A549 (cell line): ENCODE measurements around the gene MLX. TPM values are rescaled to one million over a fixed set of nuclear protein-coding genes. Genes with fewer than 3 reads are reported as not detected.

ENCODE experiments used
- ATAC-seq, 2 experiments: fragments of 200-7000 bp in 1 of 2; fragments of >200 bp in 1 of 2; cut with Nextera tagmentation in 1 of 2; cut with Tn5 transposase in 1 of 2; 3 replicates each; pipeline versions ENCODE4 v1.8.0 to v1.9.1; 2018 to 2020; ENCODE audit warnings: mild to moderate bottlenecking in 1 of 2, moderate library complexity in 1 of 2
- CTCF ChIA-PET: fragments of 300-600 bp; sonication (Branson Sonifier 250); formaldehyde crosslinking; extraction: SDS; loops from one replicate; lab custom pipeline; 2021; ENCODE audit warnings: antibody characterized with exemption, inconsistent platforms; lab: Yijun Ruan, JAX
- POLR2A ChIA-PET: fragments of 350-600 bp; formaldehyde crosslinking; extraction: SDS; loops from one replicate; lab custom pipeline; 2021; ENCODE audit warnings: antibody characterized with exemption, inconsistent platforms; lab: Yijun Ruan, JAX
- DNase-seq, 2 experiments: peaks; one replicate each; pipeline versions ENCODE4 v3.0.0 to v3.0.0-alpha.2; 2011 to 2016; ENCODE audit warnings: low read depth in 1 of 2, low spot score in 1 of 2
- FAIRE-seq: peaks from 2 replicates; lab custom pipeline; 2011; peaks lifted over from hg19 to GRCh38; lab: Jason Lieb, UNC
- H3K27ac ChIP-seq, 2 experiments: fragments of >200 bp; sonication (Bioruptor Twin); formaldehyde crosslinking; 3 replicates each; pipeline ENCODE4 v1.5.1; 2016 to 2017
- H3K4me1 ChIP-seq: fragments of >200 bp; sonication (Bioruptor Twin); formaldehyde crosslinking; 3 replicates; pipeline ENCODE4 v1.6.1; 2016
- H3K4me2 ChIP-seq: fragments of >200 bp; sonication (Bioruptor Twin); formaldehyde crosslinking; 3 replicates; pipeline ENCODE4 v1.6.1; 2016
- H3K4me3 ChIP-seq: fragments of >200 bp; sonication (Bioruptor Twin); formaldehyde crosslinking; 3 replicates; pipeline ENCODE4 v1.5.1; 2016
- H3K9me3 ChIP-seq: fragments of >200 bp; sonication (Bioruptor Twin); formaldehyde crosslinking; 3 replicates; pipeline ENCODE4 v1.6.1; 2016
- CEBPB ChIP-seq, 2 experiments: fragments of >200 bp in 1 of 2; sonication (Bioruptor Twin) in 1 of 2; formaldehyde crosslinking in 1 of 2; IDR thresholded peaks; 2 replicates each; pipeline ENCODE4 v1.6.1; 2012 to 2016
- ELK1 ChIP-seq: fragments of 150-350 bp; IDR thresholded peaks from 2 replicates; pipeline ENCODE4 v1.6.1; 2014; ENCODE audit warnings: low read depth, mild to moderate bottlenecking, low read length
- EP300 ChIP-seq, 2 experiments: fragments of >200 bp; sonication (Bioruptor Twin); formaldehyde crosslinking; IDR thresholded peaks; 2 replicates in 1 of 2; 3 replicates in 1 of 2; pipeline ENCODE4 v1.6.1; 2016 to 2017
- FOSB ChIP-seq: fragments of 250-450 bp; sonication (Bioruptor Pico); IDR thresholded peaks from 2 replicates; pipeline ENCODE4 v1.5.0; 2020; ENCODE audit warnings: mild to moderate bottlenecking, moderate library complexity
- FOXS1 ChIP-seq: fragments of 250-450 bp; sonication (Bioruptor Pico); IDR thresholded peaks from 2 replicates; pipeline ENCODE4 v1.5.0; 2020; ENCODE audit warnings: mild to moderate bottlenecking, moderate library complexity
- HEYL ChIP-seq: fragments of 250-450 bp; sonication (Bioruptor Pico); IDR thresholded peaks from 2 replicates; pipeline ENCODE4 v1.8.0; 2021; ENCODE audit warnings: mild to moderate bottlenecking, moderate library complexity
- HMGXB4 ChIP-seq: fragments of 250-450 bp; sonication (Bioruptor Pico); IDR thresholded peaks from 2 replicates; pipeline ENCODE4 v1.5.0; 2021; ENCODE audit warnings: mild to moderate bottlenecking, moderate library complexity, borderline replicate concordance
- HOXB13 ChIP-seq: fragments of 250-450 bp; sonication (Bioruptor Pico); IDR thresholded peaks from 2 replicates; pipeline ENCODE4 v1.5.0; 2020; ENCODE audit warnings: low read depth, mild to moderate bottlenecking, moderate library complexity
- KDM1A ChIP-seq: fragments of 200-600 bp; sonication (generic); IDR thresholded peaks from 2 replicates; pipeline ENCODE4 v1.6.1; 2016; ENCODE audit warnings: low read depth, mild to moderate bottlenecking
- POLR2A ChIP-seq: IDR thresholded peaks from 2 replicates; pipeline ENCODE4 v1.6.1; 2012; ENCODE audit warnings: mild to moderate bottlenecking, low read length
- RAD21 ChIP-seq, 2 experiments: fragments of >200 bp in 1 of 2; sonication (Bioruptor Twin) in 1 of 2; formaldehyde crosslinking in 1 of 2; IDR thresholded peaks in 1 of 2; conservative IDR thresholded peaks in 1 of 2; 2 replicates in 1 of 2; 3 replicates in 1 of 2; pipeline ENCODE4 v1.6.1; 2012 to 2018; ENCODE audit warnings: inconsistent platforms in 1 of 2
- RARB ChIP-seq: fragments of 250-450 bp; sonication (Bioruptor Pico); IDR thresholded peaks from 2 replicates; pipeline ENCODE4 v1.8.0; 2021; ENCODE audit warnings: mild to moderate bottlenecking, moderate library complexity
- RCOR1 ChIP-seq: fragments of 150-350 bp; IDR thresholded peaks from 2 replicates; pipeline ENCODE4 v1.6.1; 2014; ENCODE audit warnings: antibody characterized with exemption, low read length, low read depth
- RFX5 ChIP-seq: fragments of 450-650 bp; IDR thresholded peaks from 2 replicates; pipeline ENCODE4 v1.7.1; 2014; ENCODE audit warnings: antibody characterized with exemption, mild to moderate bottlenecking, moderate library complexity
- SREBF2 ChIP-seq: fragments of 450-650 bp; IDR thresholded peaks from 2 replicates; pipeline ENCODE4 v1.6.1; 2014; ENCODE audit warnings: mild to moderate bottlenecking, moderate library complexity
- TP53 ChIP-seq: fragments of 250-450 bp; sonication (Bioruptor Pico); IDR thresholded peaks from 2 replicates; pipeline ENCODE4 v1.5.0; 2021; ENCODE audit warnings: mild to moderate bottlenecking, moderate library complexity
- ZC3H11A ChIP-seq: fragments of 450-650 bp; IDR thresholded peaks from 2 replicates; pipeline ENCODE4 v1.6.1; 2014; ENCODE audit warnings: antibody characterized with exemption, mild to moderate bottlenecking
- ZFP36 ChIP-seq: fragments of 450-650 bp; IDR thresholded peaks from 2 replicates; pipeline ENCODE4 v1.6.1; 2014; ENCODE audit warnings: borderline replicate concordance; ENCODE audit not compliant: partially characterized antibody
- ZNF302 ChIP-seq: fragments of 250-450 bp; sonication (Bioruptor Pico); IDR thresholded peaks from 2 replicates; pipeline ENCODE4 v1.9.0; 2021; ENCODE audit warnings: inconsistent platforms, mild to moderate bottlenecking, moderate library complexity
- WGBS: methylation state at CpG from one replicate; pipeline ENCODE4 v1.1.6; 2017; ENCODE audit errors: missing lambda C conversion rate; 5-methylcytosine and 5-hydroxymethylcytosine counted together
- polyA plus RNA-seq, 4 experiments: library from polyadenylated mRNA; depleted of rRNA in 3 of 4; stranded (reverse); fragments of >200 nt; fragmentation: RNase III in 1 of 4; extraction: RNeasy Plus Mini Kit Qiagen cat#74134 plus additional on column Dnase treatment in 1 of 4; gene quantifications; 2 replicates in 3 of 4; 3 replicates in 1 of 4; pipeline ENCODE4 v1.2.3, GENCODE V29; 2011 to 2017
- TF ChIP-seq, protein P1 (sequence below): fragments of >200 bp; sonication (Bioruptor Twin); formaldehyde crosslinking; IDR thresholded peaks from 2 replicates; pipeline ENCODE4 v1.6.1; 2016
- TF ChIP-seq, protein P2 (sequence below): IDR thresholded peaks from 2 replicates; pipeline ENCODE4 v1.6.1; 2012

MLX gene
- polyA plus RNA-seq, 2 of the 4 experiments (the other 2 are of a cell fraction) = 46.3 to 48.0 TPM

DNA sequence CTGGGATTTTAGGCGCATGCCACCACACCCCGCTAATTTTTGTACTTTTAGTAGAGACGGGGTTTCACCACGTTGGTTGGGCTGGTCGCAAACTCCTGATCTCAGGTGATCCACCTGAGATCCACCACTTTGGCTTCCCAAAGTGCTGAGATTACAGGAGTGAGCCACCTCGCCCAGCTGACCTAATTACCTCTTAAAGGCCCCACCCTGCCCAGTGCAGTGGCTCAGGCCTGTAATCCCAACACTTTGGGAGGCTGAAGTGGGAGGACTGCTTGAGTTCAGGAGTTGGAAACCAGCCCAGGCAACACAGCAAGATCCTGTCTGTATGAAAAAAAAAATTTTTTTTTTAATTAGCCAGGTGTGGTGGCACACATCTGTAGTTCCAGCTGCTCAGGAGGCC lies 7.8 kb upstream of the MLX start:
- no peak for DNase-seq
- Histone ChIP-seq H3K4me1 (peaks cover 26% of the 10 kb centered on the region), H3K4me3 (no peak overlapping the region), H3K4me2 (no peak overlapping the region), H3K9me3 (no peaks in the 10 kb centered on the region), H3K27ac (no peak overlapping the region)
- ChIA-PET CTCF (interaction anchor here (0.7 to 3.1 kb wide), 7 partner anchors 9 to 596 kb away, joined by 3 to 18 read pairs (median 4); partner anchors contain the start of genes NAGLU and PSMC3IP), POLR2A (interaction anchor here (0.9 kb wide), 1 partner anchor 11 kb away, joined by 3 read pairs; no protein-coding TSS in a partner anchor)
- TF ChIP-seq RFX5 (no peak), KDM1A (no peak), ZNF302 (CRISPR knock-in tag) (no peak), HMGXB4 (CRISPR knock-in tag) (no peak), RAD21 (conservative IDR thresholded peaks at IDR 0.05 in 1 of 2, IDR thresholded peaks at IDR 0.05 in 1 of 2) (no peak), POLR2A (no peak), ZC3H11A (no peak), HEYL (CRISPR knock-in tag) (no peak), ELK1 (no peak), FOSB (CRISPR knock-in tag) (no peak), TP53 (CRISPR knock-in tag) (no peak), EP300 (IDR thresholded peaks at IDR 0.05) (no peak), RCOR1 (no peak), RARB (no peak), HOXB13 (no peak), ZFP36 (no peak)
- TF ChIP-seq, protein P1, sequence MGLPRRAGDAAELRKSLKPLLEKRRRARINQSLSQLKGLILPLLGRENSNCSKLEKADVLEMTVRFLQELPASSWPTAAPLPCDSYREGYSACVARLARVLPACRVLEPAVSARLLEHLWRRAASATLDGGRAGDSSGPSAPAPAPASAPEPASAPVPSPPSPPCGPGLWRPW = no peak
- TF ChIP-seq, protein P2, sequence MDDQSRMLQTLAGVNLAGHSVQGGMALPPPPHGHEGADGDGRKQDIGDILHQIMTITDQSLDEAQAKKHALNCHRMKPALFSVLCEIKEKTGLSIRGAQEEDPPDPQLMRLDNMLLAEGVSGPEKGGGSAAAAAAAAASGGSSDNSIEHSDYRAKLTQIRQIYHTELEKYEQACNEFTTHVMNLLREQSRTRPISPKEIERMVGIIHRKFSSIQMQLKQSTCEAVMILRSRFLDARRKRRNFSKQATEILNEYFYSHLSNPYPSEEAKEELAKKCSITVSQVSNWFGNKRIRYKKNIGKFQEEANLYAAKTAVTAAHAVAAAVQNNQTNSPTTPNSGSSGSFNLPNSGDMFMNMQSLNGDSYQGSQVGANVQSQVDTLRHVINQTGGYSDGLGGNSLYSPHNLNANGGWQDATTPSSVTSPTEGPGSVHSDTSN = no peak
- 93% methylated on average over 6 of the region's 6 CpGs for WGBS
- ATAC-seq = no peak
- FAIRE-seq = no peak

DNA sequence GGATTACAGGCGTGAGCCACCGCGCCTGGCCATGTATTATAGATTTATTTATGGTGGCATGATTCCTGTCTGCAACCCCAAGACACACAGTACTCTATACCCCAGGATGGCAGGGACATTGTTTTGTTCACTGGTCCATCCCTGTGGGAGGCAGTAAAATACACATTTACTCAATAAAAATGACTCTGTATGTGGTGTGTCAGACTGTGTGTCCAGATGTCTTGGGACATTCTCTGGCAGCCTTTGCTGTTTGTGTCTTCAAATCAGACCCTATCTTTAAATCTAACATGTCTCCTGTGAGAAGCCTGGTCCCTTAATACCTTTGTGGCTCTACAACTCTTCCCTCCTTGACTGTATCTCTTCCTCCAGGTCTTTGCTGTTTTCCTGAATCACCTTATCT lies 6.7 kb upstream of the MLX start:
- no peak for ATAC-seq
- no peak overlapping the region for H3K27ac ChIP-seq
- no peak overlapping the region for H3K4me3 ChIP-seq
- peaks cover 26% of the 10 kb centered on the region for H3K4me1 ChIP-seq
- ChIA-PET POLR2A (no interaction called here), CTCF (interaction anchor here (1.4 to 1.5 kb wide), 2 partner anchors 12 to 98 kb away, joined by 3 to 4 read pairs; partner anchors contain the start of gene TUBG2)
- H3K9me3 ChIP-seq = no peaks in the 10 kb centered on the region
- WGBS = 95% methylated on average over 3 of the region's 3 CpGs
- no peak for FAIRE-seq
- H3K4me2 ChIP-seq = no peak overlapping the region
- DNase-seq = no peak
- no peak for TF ChIP-seq HMGXB4 (CRISPR knock-in tag)
- no peak for TF ChIP-seq CEBPB (IDR thresholded peaks at IDR 0.05)
- TF ChIP-seq FOXS1 = no peak
- no peak for TF ChIP-seq SREBF2
